Endothelial cell of umbilical vein (primary cell): ENCODE results near the gene LAG3. TPM values are rescaled to one million over a fixed set of nuclear protein-coding genes. Genes with fewer than 3 reads are reported as not detected.

Experiments
- BruUV-seq: library from RNA; stranded (reverse); fragments of 400-500 nt; replicated peaks from 2 replicates; lab custom pipeline; 2021; lab: Mats Ljungman, UMichigan
- CTCF ChIA-PET: fragments of 300-600, 350-600 bp; sonication (Branson Sonifier 250); formaldehyde crosslinking; loops from one replicate; lab custom pipeline; 2021; ENCODE audit warnings: antibody characterized with exemption, inconsistent platforms; lab: Charles Lee
- POLR2A ChIA-PET: fragments of 300-600, 350-600 bp; sonication (Branson Sonifier 250); formaldehyde crosslinking; loops from one replicate; lab custom pipeline; 2021; ENCODE audit warnings: antibody characterized with exemption, inconsistent platforms; lab: Charles Lee
- DNase-seq: peaks from one replicate; pipeline ENCODE4 v3.0.0-alpha.2; 2011; ENCODE audit warnings: low read depth, low spot score
- FAIRE-seq: peaks from 2 replicates; lab custom pipeline; 2011; peaks lifted over from hg19 to GRCh38; lab: Jason Lieb, UNC
- H2AFZ ChIP-seq: 2 replicates; pipeline ENCODE4 v1.6.0; 2012; ENCODE audit warnings: low read depth, low read length, control low read depth, inconsistent platforms
- H3K27ac ChIP-seq: 2 replicates; pipeline ENCODE4 v1.5.1; 2011; ENCODE audit warnings: low read depth, mild to moderate bottlenecking, control low read depth, low read length, moderate library complexity; ENCODE audit not compliant: insufficient read depth
- H3K27me3 ChIP-seq, 2 experiments: 2 replicates each; pipeline versions ENCODE4 v1.6.0 to v1.6.1; 2011; ENCODE audit warnings: low read length in 2 of 2, mixed read lengths in 1 of 2; ENCODE audit not compliant: control insufficient read depth in 2 of 2, insufficient read depth in 2 of 2
- H3K36me3 ChIP-seq, 2 experiments: 2 replicates in 1 of 2; 3 replicates in 1 of 2; pipeline ENCODE4 v1.5.1; 2011; ENCODE audit warnings: low read length in 2 of 2, mild to moderate bottlenecking in 1 of 2, moderate library complexity in 1 of 2; ENCODE audit not compliant: control insufficient read depth in 2 of 2, insufficient read depth in 2 of 2; ENCODE audit errors: extremely low read depth in 1 of 2
- H3K4me1 ChIP-seq: 3 replicates; pipeline ENCODE4 v1.5.1; 2011; ENCODE audit warnings: mild to moderate bottlenecking, low read length; ENCODE audit not compliant: control insufficient read depth, insufficient read depth; ENCODE audit errors: extremely low read depth
- H3K4me2 ChIP-seq: 2 replicates; pipeline ENCODE4 v1.6.1; 2011; ENCODE audit warnings: low read length, control low read depth, mixed read lengths; ENCODE audit not compliant: insufficient read depth
- H3K4me3 ChIP-seq, 3 experiments: fragments of 200-600 bp in 1 of 3; sonication (generic), shearing (Covaris generic) in 1 of 3; replicated peaks in 1 of 3; 2 replicates each; pipeline ENCODE4 v1.5.1; 2011 to 2016; ENCODE audit warnings: control low read depth in 3 of 3, low read length in 3 of 3, mild to moderate bottlenecking in 2 of 3, inconsistent platforms in 1 of 3, low read depth in 1 of 3, moderate library complexity in 1 of 3; ENCODE audit not compliant: insufficient read depth in 1 of 3
- H3K79me2 ChIP-seq: 2 replicates; pipeline ENCODE4 v1.6.0; 2012; ENCODE audit warnings: low read length, inconsistent platforms; ENCODE audit not compliant: control insufficient read depth, insufficient read depth
- H3K9ac ChIP-seq: replicated peaks from 2 replicates; pipeline ENCODE3; 2011; ENCODE audit warnings: low read length, control low read depth; ENCODE audit not compliant: insufficient read depth; ENCODE audit errors: extremely low read depth
- H3K9me1 ChIP-seq: replicated peaks from 3 replicates; pipeline ENCODE4 v1.6.0; 2011; ENCODE audit warnings: mild to moderate bottlenecking, low read length; ENCODE audit not compliant: control insufficient read depth, insufficient read depth; ENCODE audit errors: extremely low read depth
- H3K9me3 ChIP-seq: replicated peaks from 2 replicates; pipeline ENCODE4 v1.5.1; 2012; ENCODE audit warnings: low read length, inconsistent platforms; ENCODE audit not compliant: control insufficient read depth, insufficient read depth
- H4K20me1 ChIP-seq: replicated peaks from 2 replicates; pipeline ENCODE3; 2011; ENCODE audit warnings: mild to moderate bottlenecking, low read length; ENCODE audit not compliant: control insufficient read depth, insufficient read depth; ENCODE audit errors: extremely low read depth
- EZH2 ChIP-seq: IDR thresholded peaks from 2 replicates; pipeline ENCODE4 v1.6.1; 2012; ENCODE audit warnings: borderline replicate concordance, low read depth, mild to moderate bottlenecking, moderate library complexity, low read length, inconsistent platforms; ENCODE audit not compliant: severe bottlenecking
- FOS ChIP-seq: IDR thresholded peaks from 2 replicates; pipeline ENCODE4 v1.6.1; 2011; ENCODE audit warnings: mild to moderate bottlenecking, low read length, moderate library complexity, borderline replicate concordance; ENCODE audit not compliant: insufficient read depth
- GATA2 ChIP-seq: IDR thresholded peaks from 2 replicates; pipeline ENCODE4 v1.7.0; 2011; ENCODE audit warnings: low read depth, mild to moderate bottlenecking, moderate library complexity, mixed read lengths, low read length; ENCODE audit not compliant: insufficient read length, insufficient read depth
- JUN ChIP-seq: IDR thresholded peaks from 2 replicates; pipeline ENCODE4 v1.6.1; 2011; ENCODE audit warnings: borderline replicate concordance, low read depth; ENCODE audit not compliant: insufficient read length, insufficient read depth
- MYC ChIP-seq: IDR thresholded peaks from one replicate; pipeline ENCODE4 v1.6.1; 2011; ENCODE audit warnings: mild to moderate bottlenecking, low read depth, low read length
- POLR2A ChIP-seq: IDR thresholded peaks from 2 replicates; pipeline ENCODE4 v1.6.1; 2012; ENCODE audit warnings: low read depth, mild to moderate bottlenecking, control low read depth, low read length
- POLR2AphosphoS5 ChIP-seq: IDR thresholded peaks from 2 replicates; pipeline ENCODE4 v1.6.1; 2012; ENCODE audit warnings: low read depth, mild to moderate bottlenecking, control low read depth, low read length, moderate library complexity; ENCODE audit not compliant: insufficient read depth
- dilution Hi-C: fragments of 300-500 bp; cut with MboI; formaldehyde crosslinking; loops from one replicate; pipeline ENCODE4 v1.15.0; 2019; ENCODE audit warnings: low sequenced_read_pairs; ENCODE audit not compliant: extremely low pct_ligation_motif_present
- intact Hi-C: fragments of 100-400 bp; cut with micrococcal nuclease; formaldehyde crosslinking; loops from one replicate; pipeline ENCODE4 v1.10.0; 2022
- polyA plus RNA-seq, 4 experiments: library from polyadenylated mRNA; depleted of rRNA in 3 of 4; stranded (reverse) in 3 of 4; unstranded in 1 of 4; fragments of >200 nt; gene quantifications; 2 replicates each; pipeline versions ENCODE4 v1.2.1 to v1.2.3, GENCODE V29; 2011 to 2012; ENCODE audit warnings: missing spikeins in 1 of 4
- total RNA-seq: library from RNA; stranded (reverse); gene quantifications from 2 replicates; pipeline ENCODE4 v1.2.3, GENCODE V29; 2021
- TF ChIP-seq, protein P1 (sequence below), 2 donors: IDR thresholded peaks; 1 replicate in 1 of 2; 2 replicates in 1 of 2; pipeline ENCODE4 v1.5.1; 2011; ENCODE audit warnings: low read length in 2 of 2, mild to moderate bottlenecking in 2 of 2, moderate library complexity in 2 of 2, control low read depth in 1 of 2, inconsistent platforms in 1 of 2, low read depth in 1 of 2; ENCODE audit not compliant: insufficient read depth in 1 of 2; ENCODE audit errors: extremely low read depth in 1 of 2
- TF ChIP-seq, protein P2 (sequence below): IDR thresholded peaks from 2 replicates; pipeline ENCODE4 v1.6.1; 2011; ENCODE audit not compliant: insufficient read depth, insufficient read length

LAG3 gene
- total and polyA plus RNA-seq, 2 donors (not counting 3 experiments of a cell fraction or from before 2014, with no cell fraction given), result 1.3 to 3.8 TPM

DNA sequence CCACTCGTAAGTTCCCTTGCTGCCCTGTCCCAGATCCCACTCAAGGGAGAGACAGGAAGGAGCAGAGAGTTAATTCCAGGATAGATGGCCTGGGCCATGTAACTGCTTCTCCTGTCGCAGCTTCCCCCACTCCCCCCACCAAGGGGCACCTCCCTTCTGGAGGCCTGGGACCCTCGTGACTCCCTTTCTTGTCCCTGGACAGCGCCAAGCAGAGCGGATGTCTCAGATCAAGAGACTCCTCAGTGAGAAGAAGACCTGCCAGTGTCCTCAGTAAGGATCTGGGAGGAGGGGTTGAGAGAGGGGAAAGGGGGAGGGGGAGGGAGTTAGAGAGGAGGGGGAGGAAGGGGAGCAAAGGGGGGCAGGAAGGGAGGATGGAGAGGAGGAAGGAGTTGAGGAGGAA is 46.3 kb downstream of the LAG3 start:
- Histone ChIP-seq H3K4me3 (no peak overlapping the region), H3K9me3 (no peaks in the 10 kb centered on the region), H3K9me1 (no peaks in the 10 kb centered on the region), H3K4me1 (peaks cover 12% of the 10 kb centered on the region), H3K79me2 (no peaks in the 10 kb centered on the region), H3K4me2 (no peak overlapping the region), H3K9ac (no peak overlapping the region), H2AFZ (no peak overlapping the region), H3K27ac (no peak overlapping the region), H3K36me3 (no peaks in the 10 kb centered on the region), H3K27me3 (peaks cover 3 to 5% of the 10 kb centered on the region in 2 experiments), H4K20me1 (no peaks in the 10 kb centered on the region)
- dilution Hi-C loops (no loop called here), intact Hi-C loops (no loop called here)
- DNase-seq, result no peak
- ChIA-PET CTCF (interaction anchor here (0.7 kb wide), 1 partner anchor 66 kb away, joined by 4 read pairs; the partner anchor contains the start of gene MLF2), POLR2A (no interaction called here)
- BruUV-seq, result no TSS peak
- TF ChIP-seq GATA2 (no peak), FOS (no peak), POLR2A (no peak), MYC (no peak), POLR2AphosphoS5 (no peak), JUN (no peak), EZH2 (no peak)
- TF ChIP-seq, protein P1, sequence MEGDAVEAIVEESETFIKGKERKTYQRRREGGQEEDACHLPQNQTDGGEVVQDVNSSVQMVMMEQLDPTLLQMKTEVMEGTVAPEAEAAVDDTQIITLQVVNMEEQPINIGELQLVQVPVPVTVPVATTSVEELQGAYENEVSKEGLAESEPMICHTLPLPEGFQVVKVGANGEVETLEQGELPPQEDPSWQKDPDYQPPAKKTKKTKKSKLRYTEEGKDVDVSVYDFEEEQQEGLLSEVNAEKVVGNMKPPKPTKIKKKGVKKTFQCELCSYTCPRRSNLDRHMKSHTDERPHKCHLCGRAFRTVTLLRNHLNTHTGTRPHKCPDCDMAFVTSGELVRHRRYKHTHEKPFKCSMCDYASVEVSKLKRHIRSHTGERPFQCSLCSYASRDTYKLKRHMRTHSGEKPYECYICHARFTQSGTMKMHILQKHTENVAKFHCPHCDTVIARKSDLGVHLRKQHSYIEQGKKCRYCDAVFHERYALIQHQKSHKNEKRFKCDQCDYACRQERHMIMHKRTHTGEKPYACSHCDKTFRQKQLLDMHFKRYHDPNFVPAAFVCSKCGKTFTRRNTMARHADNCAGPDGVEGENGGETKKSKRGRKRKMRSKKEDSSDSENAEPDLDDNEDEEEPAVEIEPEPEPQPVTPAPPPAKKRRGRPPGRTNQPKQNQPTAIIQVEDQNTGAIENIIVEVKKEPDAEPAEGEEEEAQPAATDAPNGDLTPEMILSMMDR (IDR thresholded peaks at IDR 0.05; ENCODE audit: extremely low read depth in 1 of 2, insufficient read depth in 1 of 2, low read depth in 1 of 2, low read length in 2 of 2), result no peak
- TF ChIP-seq, protein P2, sequence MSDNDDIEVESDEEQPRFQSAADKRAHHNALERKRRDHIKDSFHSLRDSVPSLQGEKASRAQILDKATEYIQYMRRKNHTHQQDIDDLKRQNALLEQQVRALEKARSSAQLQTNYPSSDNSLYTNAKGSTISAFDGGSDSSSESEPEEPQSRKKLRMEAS, result no peak
- no peak for FAIRE-seq
